CD14-positive monocyte (primary cell): ENCODE results near the gene FSTL3. TPM values are rescaled to one million over a fixed set of nuclear protein-coding genes. Genes with fewer than 3 reads are reported as not detected.

Experiments used
- DNase-seq, 3 donors: peaks; one replicate each; pipeline ENCODE4 v3.0.0-alpha.2; 2011 to 2022
- H2AFZ ChIP-seq: 2 replicates; pipeline ENCODE4 v1.6.0; 2012; ENCODE audit warnings: mild to moderate bottlenecking, low read depth, low read length, inconsistent platforms; ENCODE audit not compliant: insufficient read depth, poor library complexity, severe bottlenecking
- H3K27ac ChIP-seq, 2 donors: 1 replicate in 1 of 2; 2 replicates in 1 of 2; pipeline ENCODE4 v1.5.1; 2012 to 2013; ENCODE audit warnings: low read length in 2 of 2, control low read depth in 1 of 2, inconsistent platforms in 1 of 2, low read depth in 1 of 2, mild to moderate bottlenecking in 1 of 2
- H3K27me3 ChIP-seq, 2 donors: one replicate each; pipeline versions ENCODE4 v1.6.0 to v1.6.1; 2011 to 2013; ENCODE audit warnings: low read length in 2 of 2; ENCODE audit not compliant: control insufficient read depth in 2 of 2, insufficient read depth in 2 of 2
- H3K36me3 ChIP-seq, 2 donors: replicated peaks in 1 of 2; 1 replicate in 1 of 2; 2 replicates in 1 of 2; pipeline versions ENCODE4 v1.5.1 to v1.6.1; 2012 to 2013; ENCODE audit warnings: low read length in 2 of 2, control low read depth in 1 of 2, inconsistent platforms in 1 of 2, mild to moderate bottlenecking in 1 of 2; ENCODE audit not compliant: insufficient read depth in 2 of 2, control insufficient read depth in 1 of 2
- H3K4me1 ChIP-seq, 2 donors: 1 replicate in 1 of 2; 2 replicates in 1 of 2; pipeline versions ENCODE4 v1.5.1 to v1.6.1; 2012 to 2013; ENCODE audit warnings: low read length in 2 of 2, control low read depth in 1 of 2, inconsistent platforms in 1 of 2, mild to moderate bottlenecking in 1 of 2, moderate library complexity in 1 of 2; ENCODE audit not compliant: insufficient read depth in 2 of 2, control insufficient read depth in 1 of 2
- H3K4me2 ChIP-seq: replicated peaks from 2 replicates; pipeline ENCODE3; 2012; ENCODE audit warnings: low read length, moderate library complexity, mild to moderate bottlenecking; ENCODE audit not compliant: poor library complexity, severe bottlenecking; ENCODE audit errors: extremely low read depth
- H3K4me3 ChIP-seq, 3 experiments: fragments of 200-600 bp in 1 of 3; sonication (generic) in 1 of 3; replicated peaks in 1 of 3; 1 replicate in 2 of 3; 2 replicates in 1 of 3; pipeline ENCODE4 v1.5.1; 2011 to 2013; ENCODE audit warnings: low read length in 3 of 3, mild to moderate bottlenecking in 3 of 3, control low read depth in 2 of 3, low read depth in 2 of 3, inconsistent platforms in 1 of 3, moderate library complexity in 1 of 3
- H3K79me2 ChIP-seq: 2 replicates; pipeline ENCODE4 v1.6.0; 2012; ENCODE audit warnings: mild to moderate bottlenecking, control low read depth, inconsistent platforms, low read length, moderate library complexity; ENCODE audit not compliant: insufficient read depth
- H3K9ac ChIP-seq: 2 replicates; pipeline ENCODE4 v1.6.0; 2017; ENCODE audit warnings: low read length, mild to moderate bottlenecking; ENCODE audit not compliant: insufficient read depth, poor library complexity, severe bottlenecking
- H3K9me3 ChIP-seq, 2 donors: replicated peaks in 1 of 2; 1 replicate in 1 of 2; 2 replicates in 1 of 2; pipeline versions ENCODE4 v1.5.1 to v1.6.1; 2012 to 2013; ENCODE audit warnings: low read length in 2 of 2, control low read depth in 1 of 2; ENCODE audit not compliant: control insufficient read depth in 1 of 2, insufficient read depth in 1 of 2
- H4K20me1 ChIP-seq: 2 replicates; pipeline ENCODE4 v1.6.0; 2012; ENCODE audit warnings: mild to moderate bottlenecking, low read length, control low read depth, moderate library complexity; ENCODE audit not compliant: insufficient read depth
- H3K27ac Mint-ChIP-seq, 7 donors: one replicate each; pipeline ENCODE4 v1.8.0; 2020; ENCODE audit warnings: mild to moderate bottlenecking in 7 of 7, mixed read lengths in 7 of 7, moderate library complexity in 6 of 7, inconsistent platforms in 2 of 7
- H3K27me3 Mint-ChIP-seq, 3 donors: one replicate each; pipeline ENCODE4 v1.8.0; 2021 to 2022; ENCODE audit warnings: low read depth in 3 of 3, mild to moderate bottlenecking in 3 of 3, mixed read lengths in 3 of 3, moderate library complexity in 3 of 3, inconsistent platforms in 1 of 3
- H3K36me3 Mint-ChIP-seq, 2 donors: one replicate each; pipeline ENCODE4 v1.8.0; 2020; ENCODE audit warnings: mixed read lengths in 2 of 2, inconsistent platforms in 1 of 2, mild to moderate bottlenecking in 1 of 2
- H3K4me1 Mint-ChIP-seq: one replicate; pipeline ENCODE4 v1.8.0; 2020; ENCODE audit warnings: mild to moderate bottlenecking, mixed read lengths
- H3K4me3 Mint-ChIP-seq, 2 donors: one replicate each; pipeline ENCODE4 v1.8.0; 2020; ENCODE audit warnings: mild to moderate bottlenecking in 2 of 2, mixed read lengths in 2 of 2, moderate library complexity in 1 of 2
- H3K9me3 Mint-ChIP-seq, 7 donors: one replicate each; pipeline ENCODE4 v1.8.0; 2020 to 2022; ENCODE audit warnings: mixed read lengths in 7 of 7, mild to moderate bottlenecking in 6 of 7, moderate library complexity in 6 of 7, inconsistent platforms in 2 of 7
- CTCF ChIP-seq: fragments of 200-600 bp; IDR thresholded peaks from one replicate; pipeline ENCODE4 v1.8.0; 2022; ENCODE audit warnings: antibody characterized with exemption, mild to moderate bottlenecking
- WGBS: methylation state at CpG from one replicate; pipeline ENCODE4 v1.1.5; 2013; ENCODE audit warnings: missing lambda C conversion rate; ENCODE audit not compliant: insufficient coverage; 5-methylcytosine and 5-hydroxymethylcytosine counted together
- intact Hi-C, 2 donors: fragments of 100-400 bp; cut with micrococcal nuclease; formaldehyde crosslinking; loops; one replicate each; pipeline versions ENCODE4 v1.15.0 to v1.15.1; 2023
- polyA plus RNA-seq, 3 donors: library from polyadenylated mRNA; depleted of rRNA in 1 of 3; unstranded in 2 of 3; stranded (reverse) in 1 of 3; fragments of 300-500 nt in 2 of 3; fragments of >200 nt in 1 of 3; fragmentation: Illumina TruSeq in 2 of 3; gene quantifications; 1 replicate in 2 of 3; 2 replicates in 1 of 3; pipeline ENCODE4 v1.2.3, GENCODE V29; 2012 to 2021

FSTL3 gene
- polyA plus RNA-seq, 3 donors = 2.5 to 42.1 (median 5.2) TPM

GRCh38 chr19:662962-663681, 13.1 kb upstream of the FSTL3 start, which contains the start of gene RNF126:
Gene RNF126 (minus strand): TSS chr19:663214. CDS start chr19:663121, 93 bp downstream.
- peaks cover 48% of the 10 kb centered on the region for H3K79me2 ChIP-seq
- peak within 1 kb of the TSS; percentile 75 to 88 for H3K27ac ChIP-seq
- H2AFZ ChIP-seq = peak within 1 kb of the TSS; percentile 94
- TF ChIP-seq CTCF = no peak
- intact Hi-C loops = loop anchor here (1.0 to 5.0 kb wide), 6 partner anchors 18 to 134 kb away; partner anchors contain the start of genes BSG (in 1 of the 2), POLRMT (in 1 of the 2) and PTBP1 (in 1 of the 2)
- peaks cover 7 to 9% of the 10 kb centered on the region in 2 donors for H3K36me3 ChIP-seq
- peaks cover 64 to 84% of the 10 kb centered on the region in 2 donors for H3K4me1 ChIP-seq
- H3K9me3 ChIP-seq = no peaks in the 10 kb centered on the region
- H4K20me1 ChIP-seq = peaks cover 41% of the 10 kb centered on the region
- peak within 1 kb of the TSS; percentile 61 to 93 (median 88) for H3K4me3 ChIP-seq
- Mint-ChIP-seq H3K9me3 (peaks cover 0 to 4% (median 0%) of the 10 kb centered on the region in 7 donors), H3K36me3 (peaks cover 2 to 17% of the 10 kb centered on the region in 2 donors), H3K4me1 (peaks cover 60% of the 10 kb centered on the region), H3K4me3 (peak within 1 kb of the TSS; percentile 91 to 97), H3K27ac (peak within 1 kb of the TSS; percentile 86 to 96 (median 93)), H3K27me3 (peaks cover 0 to 1% (median 0%) of the 10 kb centered on the region in 3 donors)
- under 1% methylated on average over 97 of the region's 97 CpGs for WGBS
- H3K4me2 ChIP-seq = peak within 1 kb of the TSS; percentile 87
- peak within 1 kb of the TSS; percentile 91 for H3K9ac ChIP-seq
- DNase-seq = peak; percentile 87 to 89 (median 89)
- H3K27me3 ChIP-seq = no peaks in the 10 kb centered on the region

GRCh38 chr19:663682-664117, 12.5 kb upstream of the FSTL3 start:
- H3K9me3 Mint-ChIP-seq = peaks cover 0 to 4% (median 1%) of the 10 kb centered on the region in 7 donors
- Histone ChIP-seq H3K4me3 (peak overlapping the region; percentile 24 to 77 (median 43)), H3K79me2 (peaks cover 42% of the 10 kb centered on the region), H3K36me3 (peaks cover 1 to 4% of the 10 kb centered on the region in 2 donors), H3K27me3 (no peaks in the 10 kb centered on the region), H3K4me1 (peaks cover 70 to 90% of the 10 kb centered on the region in 2 donors), H3K9ac (peak overlapping the region; percentile 57), H3K27ac (peak overlapping the region; percentile 74 to 88), H4K20me1 (peaks cover 35% of the 10 kb centered on the region), H2AFZ (peak overlapping the region; percentile 94), H3K9me3 (no peaks in the 10 kb centered on the region), H3K4me2 (peak overlapping the region; percentile 87)
- peaks cover 2 to 11% of the 10 kb centered on the region in 2 donors for H3K36me3 Mint-ChIP-seq
- peaks cover 65% of the 10 kb centered on the region for H3K4me1 Mint-ChIP-seq
- H3K4me3 Mint-ChIP-seq = peak overlapping the region; percentile 74 to 84
- H3K27me3 Mint-ChIP-seq = peaks cover 0 to 1% (median 0%) of the 10 kb centered on the region in 3 donors
- no peak for TF ChIP-seq CTCF
- no peak for DNase-seq
- intact Hi-C loops = loop anchor here (1.0 to 5.0 kb wide), 7 partner anchors 17 to 134 kb away; partner anchors contain the start of genes BSG (in 1 of the 2), POLRMT (in 1 of the 2) and PTBP1 (in 1 of the 2)
- H3K27ac Mint-ChIP-seq = peak overlapping the region; percentile 84 to 94 (median 90)
- 54% methylated on average over 16 of the region's 18 CpGs for WGBS
